Measurements from ENCODE around the gene TMEM81.

TMEM81 gene

DNA sequence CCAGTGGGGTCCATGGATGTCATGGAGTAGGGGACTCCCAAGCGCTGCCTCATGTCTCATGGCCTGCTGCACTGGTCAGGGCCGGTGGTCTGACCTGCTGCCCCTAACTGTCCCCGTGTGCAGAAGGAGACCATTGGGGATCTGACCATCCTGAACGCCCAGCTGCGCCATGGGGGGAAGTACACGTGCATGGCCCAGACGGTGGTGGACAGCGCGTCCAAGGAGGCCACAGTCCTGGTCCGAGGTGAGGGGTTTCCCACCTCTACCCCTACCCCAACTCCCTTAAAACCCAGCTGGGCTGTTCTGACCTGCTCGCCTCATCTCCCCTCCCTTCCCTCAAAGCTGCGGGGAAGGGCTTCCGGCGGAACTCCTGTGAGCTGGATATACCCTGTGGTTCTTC is 18.6 kb downstream of the TMEM81 start:
- no peak overlapping the region for H3K27ac ChIP-seq
- H3K79me2 ChIP-seq (ENCODE audit: insufficient read depth, low read depth) = no peaks in the 10 kb centered on the region
- H3K4me3 ChIP-seq (IDR thresholded peaks at IDR 0.05; ENCODE audit: insufficient read depth, low read depth, low read length) = no peak overlapping the region
- peaks cover 16% of the 10 kb centered on the region for H3K27me3 ChIP-seq (ENCODE audit: insufficient read depth, low read depth)
- no peaks in the 10 kb centered on the region for H4K20me1 ChIP-seq (ENCODE audit: insufficient read depth)
- no peak overlapping the region for H3K9ac ChIP-seq
- no peaks in the 10 kb centered on the region for H3K4me1 ChIP-seq (ENCODE audit: low read depth, poor library complexity, severe bottlenecking)
- no peak overlapping the region for H2AFZ ChIP-seq (ENCODE audit: low read depth)
- H3K36me3 ChIP-seq (ENCODE audit: insufficient read depth) = no peaks in the 10 kb centered on the region
- TF ChIP-seq, protein P1, sequence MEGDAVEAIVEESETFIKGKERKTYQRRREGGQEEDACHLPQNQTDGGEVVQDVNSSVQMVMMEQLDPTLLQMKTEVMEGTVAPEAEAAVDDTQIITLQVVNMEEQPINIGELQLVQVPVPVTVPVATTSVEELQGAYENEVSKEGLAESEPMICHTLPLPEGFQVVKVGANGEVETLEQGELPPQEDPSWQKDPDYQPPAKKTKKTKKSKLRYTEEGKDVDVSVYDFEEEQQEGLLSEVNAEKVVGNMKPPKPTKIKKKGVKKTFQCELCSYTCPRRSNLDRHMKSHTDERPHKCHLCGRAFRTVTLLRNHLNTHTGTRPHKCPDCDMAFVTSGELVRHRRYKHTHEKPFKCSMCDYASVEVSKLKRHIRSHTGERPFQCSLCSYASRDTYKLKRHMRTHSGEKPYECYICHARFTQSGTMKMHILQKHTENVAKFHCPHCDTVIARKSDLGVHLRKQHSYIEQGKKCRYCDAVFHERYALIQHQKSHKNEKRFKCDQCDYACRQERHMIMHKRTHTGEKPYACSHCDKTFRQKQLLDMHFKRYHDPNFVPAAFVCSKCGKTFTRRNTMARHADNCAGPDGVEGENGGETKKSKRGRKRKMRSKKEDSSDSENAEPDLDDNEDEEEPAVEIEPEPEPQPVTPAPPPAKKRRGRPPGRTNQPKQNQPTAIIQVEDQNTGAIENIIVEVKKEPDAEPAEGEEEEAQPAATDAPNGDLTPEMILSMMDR (conservative IDR thresholded peaks at IDR 0.05; ENCODE audit: low read depth, low read length) = no peak
- no peak overlapping the region for H3K4me2 ChIP-seq

- H3K4me1 ChIP-seq (ENCODE audit: low read depth, poor library complexity, severe bottlenecking) = no peaks in the 10 kb centered on the region
- H3K27ac ChIP-seq = no peak overlapping the region
- H3K27me3 ChIP-seq (ENCODE audit: insufficient read depth, low read depth) = peaks cover 16% of the 10 kb centered on the region
- TF ChIP-seq, protein P1 (conservative IDR thresholded peaks at IDR 0.05; ENCODE audit: low read depth, low read length) = no peak
- H3K9ac ChIP-seq = no peak overlapping the region
- H3K36me3 ChIP-seq (ENCODE audit: insufficient read depth) = no peaks in the 10 kb centered on the region
- H3K4me2 ChIP-seq = no peak overlapping the region
- no peak overlapping the region for H3K4me3 ChIP-seq (IDR thresholded peaks at IDR 0.05; ENCODE audit: insufficient read depth, low read depth, low read length)
- no peaks in the 10 kb centered on the region for H4K20me1 ChIP-seq (ENCODE audit: insufficient read depth)
- no peak overlapping the region for H2AFZ ChIP-seq (ENCODE audit: low read depth)
- no peaks in the 10 kb centered on the region for H3K79me2 ChIP-seq (ENCODE audit: insufficient read depth, low read depth)
Measured at GRCh38 chr1:205064741-205065316, 19.4 kb downstream of the TMEM81 start.

- Histone ChIP-seq H3K4me3 (IDR thresholded peaks at IDR 0.05; ENCODE audit: insufficient read depth, low read depth, low read length) (no peak overlapping the region), H3K4me2 (no peak overlapping the region), H4K20me1 (ENCODE audit: insufficient read depth) (no peaks in the 10 kb centered on the region), H3K27me3 (ENCODE audit: insufficient read depth, low read depth) (peaks cover 20% of the 10 kb centered on the region), H2AFZ (ENCODE audit: low read depth) (no peak overlapping the region), H3K27ac (no peak overlapping the region), H3K9ac (no peak overlapping the region), H3K79me2 (ENCODE audit: insufficient read depth, low read depth) (no peaks in the 10 kb centered on the region), H3K4me1 (ENCODE audit: low read depth, poor library complexity, severe bottlenecking) (no peaks in the 10 kb centered on the region), H3K36me3 (ENCODE audit: insufficient read depth) (no peaks in the 10 kb centered on the region)
- TF ChIP-seq, protein P1 (conservative IDR thresholded peaks at IDR 0.05; ENCODE audit: low read depth, low read length) = no peak
Measured at GRCh38 chr1:205064301-205064700, 20.0 kb downstream of the TMEM81 start.

DNA sequence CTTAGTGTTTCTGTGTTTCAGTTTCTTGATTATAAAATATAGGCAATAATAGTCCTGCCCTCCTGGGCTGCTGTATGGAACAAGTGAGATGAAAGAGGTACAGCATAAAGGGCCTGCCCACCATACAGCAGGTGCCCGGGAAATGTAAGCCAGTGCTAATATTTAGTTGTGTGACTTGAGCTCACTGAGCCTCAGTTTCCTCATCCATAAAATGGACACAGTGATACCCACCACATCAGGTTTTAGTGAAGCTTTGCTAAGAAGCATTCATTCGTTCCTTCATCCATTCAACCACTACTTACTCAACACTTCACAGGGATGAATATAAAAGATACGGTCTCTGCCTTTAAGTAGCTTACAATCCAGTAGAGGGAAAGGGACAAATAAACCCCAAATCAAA is 21.4 kb downstream of the TMEM81 start:
- Histone ChIP-seq H3K36me3 (ENCODE audit: insufficient read depth) (no peaks in the 10 kb centered on the region), H3K4me3 (IDR thresholded peaks at IDR 0.05; ENCODE audit: insufficient read depth, low read depth, low read length) (no peak overlapping the region), H3K79me2 (ENCODE audit: insufficient read depth, low read depth) (no peaks in the 10 kb centered on the region), H3K4me2 (no peak overlapping the region), H3K4me1 (ENCODE audit: low read depth, poor library complexity, severe bottlenecking) (no peaks in the 10 kb centered on the region), H2AFZ (ENCODE audit: low read depth) (no peak overlapping the region), H3K9ac (no peak overlapping the region), H3K27me3 (ENCODE audit: insufficient read depth, low read depth) (peaks cover 30% of the 10 kb centered on the region), H3K27ac (no peak overlapping the region), H4K20me1 (ENCODE audit: insufficient read depth) (no peaks in the 10 kb centered on the region)
- TF ChIP-seq, protein P1 (conservative IDR thresholded peaks at IDR 0.05; ENCODE audit: low read depth, low read length) = no peak

Data from KMS-11 (cell line).